Cardiac fibroblast (primary cell): ENCODE results near the gene NRAS.
"Not testable (repeated sequence)": the region's sequence is repeated elsewhere in the genome, so short reads cannot be mapped to it uniquely, and the experiment has no call there.

ENCODE experiments used
- DNase-seq, 2 donors: peaks; one replicate each; pipeline versions ENCODE4 v3.0.0 to v3.0.0-alpha.2; 2010; ENCODE audit warnings: low read depth in 2 of 2
- H3K4me3 ChIP-seq, 2 donors: replicated peaks in 1 of 2; 1 replicate in 1 of 2; 2 replicates in 1 of 2; pipeline ENCODE4 v1.5.1; 2011; ENCODE audit warnings: low read depth in 2 of 2, low read length in 2 of 2, mild to moderate bottlenecking in 2 of 2, moderate library complexity in 1 of 2
- TF ChIP-seq, protein P1 (sequence below): IDR thresholded peaks from one replicate; pipeline ENCODE4 v1.5.1; 2011; ENCODE audit warnings: low read depth, mild to moderate bottlenecking, low read length, inconsistent platforms

NRAS gene

DNA sequence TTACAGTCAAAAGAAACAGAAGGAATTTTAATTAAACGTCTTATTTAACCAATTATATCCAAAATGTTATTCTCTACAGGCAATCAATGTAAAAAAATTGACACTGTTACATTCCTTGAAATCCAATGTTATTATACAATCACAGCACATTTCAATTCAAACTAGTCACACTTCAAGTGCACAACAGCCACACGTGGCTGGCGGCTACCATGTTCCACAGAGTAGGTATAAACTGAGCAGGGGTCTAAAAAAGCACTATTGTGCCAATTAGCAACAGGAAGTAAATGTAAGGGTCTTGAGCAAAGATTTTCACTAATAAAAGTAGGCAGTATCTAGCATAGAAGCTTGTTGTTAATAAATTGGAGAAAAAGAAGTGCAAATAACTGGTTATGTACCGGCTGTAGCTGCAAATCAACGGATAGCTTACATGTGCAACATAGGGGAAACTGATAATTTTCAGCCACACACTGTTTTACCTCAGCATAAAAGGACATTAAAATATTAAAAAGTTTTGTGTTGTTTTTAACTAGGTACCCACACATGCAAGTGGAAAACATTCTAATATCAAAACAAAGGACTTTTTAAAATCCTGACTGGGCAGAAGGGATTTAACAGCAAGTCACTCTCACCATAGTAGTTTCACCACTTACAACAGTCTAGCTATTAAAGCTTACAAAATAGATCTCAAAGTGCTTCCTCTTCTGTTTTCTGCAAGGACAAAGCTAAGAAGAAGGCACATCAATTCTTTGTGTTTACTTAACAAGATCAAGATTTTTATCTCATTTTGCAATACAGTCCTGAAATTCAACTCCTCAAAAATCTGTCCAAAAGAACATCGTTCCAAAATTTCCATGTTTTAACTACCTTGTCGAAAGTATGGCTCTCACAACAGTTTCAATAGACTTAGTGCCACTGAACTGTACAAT lies 38.7 kb upstream of the NRAS start:
- TF ChIP-seq, protein P1, sequence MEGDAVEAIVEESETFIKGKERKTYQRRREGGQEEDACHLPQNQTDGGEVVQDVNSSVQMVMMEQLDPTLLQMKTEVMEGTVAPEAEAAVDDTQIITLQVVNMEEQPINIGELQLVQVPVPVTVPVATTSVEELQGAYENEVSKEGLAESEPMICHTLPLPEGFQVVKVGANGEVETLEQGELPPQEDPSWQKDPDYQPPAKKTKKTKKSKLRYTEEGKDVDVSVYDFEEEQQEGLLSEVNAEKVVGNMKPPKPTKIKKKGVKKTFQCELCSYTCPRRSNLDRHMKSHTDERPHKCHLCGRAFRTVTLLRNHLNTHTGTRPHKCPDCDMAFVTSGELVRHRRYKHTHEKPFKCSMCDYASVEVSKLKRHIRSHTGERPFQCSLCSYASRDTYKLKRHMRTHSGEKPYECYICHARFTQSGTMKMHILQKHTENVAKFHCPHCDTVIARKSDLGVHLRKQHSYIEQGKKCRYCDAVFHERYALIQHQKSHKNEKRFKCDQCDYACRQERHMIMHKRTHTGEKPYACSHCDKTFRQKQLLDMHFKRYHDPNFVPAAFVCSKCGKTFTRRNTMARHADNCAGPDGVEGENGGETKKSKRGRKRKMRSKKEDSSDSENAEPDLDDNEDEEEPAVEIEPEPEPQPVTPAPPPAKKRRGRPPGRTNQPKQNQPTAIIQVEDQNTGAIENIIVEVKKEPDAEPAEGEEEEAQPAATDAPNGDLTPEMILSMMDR = no peak
- peak overlapping the region in 1 of 2 donors; percentile 99 for H3K4me3 ChIP-seq
- no peak for DNase-seq

DNA sequence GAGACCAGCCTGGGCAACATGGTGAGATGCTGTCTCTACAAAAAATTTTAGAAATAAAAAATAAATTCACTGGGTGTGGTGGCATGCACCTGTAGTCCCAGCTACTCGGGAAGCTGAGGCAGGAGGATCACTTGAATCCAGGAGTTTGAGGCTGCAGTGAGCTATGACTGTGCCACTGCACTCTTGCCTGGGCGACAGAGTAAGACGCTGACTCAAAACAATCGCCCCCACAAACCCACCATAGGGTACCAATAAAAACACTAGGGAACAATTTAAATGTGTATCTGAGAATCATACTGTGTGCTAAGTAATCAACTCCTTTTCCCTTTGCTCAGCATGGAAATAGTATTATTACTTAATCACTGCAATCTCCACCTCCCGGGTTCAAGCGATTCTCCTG lies 37.1 kb upstream of the NRAS start:
- not testable (repeated sequence) for H3K4me3 ChIP-seq, DNase-seq

DNA sequence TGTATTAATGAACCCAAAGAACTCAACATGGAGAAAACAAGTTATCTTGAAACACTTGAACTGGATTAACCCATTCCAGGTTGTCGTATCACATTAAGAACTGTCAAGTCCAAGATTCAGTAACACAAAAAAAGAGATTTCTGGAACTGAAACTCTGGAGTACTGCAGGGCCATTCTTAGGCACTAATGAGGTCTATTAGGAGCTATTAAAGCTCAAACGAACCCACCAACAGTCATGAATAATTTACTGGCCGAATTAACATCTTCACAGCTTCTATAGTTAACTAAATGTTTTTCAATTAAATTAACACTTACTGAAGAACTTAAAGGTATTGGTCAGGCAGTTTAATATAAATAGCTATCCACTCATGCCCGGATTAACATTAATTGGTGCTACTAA lies 36.6 kb upstream of the NRAS start:
- H3K4me3 ChIP-seq = no peak overlapping the region
- TF ChIP-seq, protein P1 = no peak
- no peak for DNase-seq

DNA sequence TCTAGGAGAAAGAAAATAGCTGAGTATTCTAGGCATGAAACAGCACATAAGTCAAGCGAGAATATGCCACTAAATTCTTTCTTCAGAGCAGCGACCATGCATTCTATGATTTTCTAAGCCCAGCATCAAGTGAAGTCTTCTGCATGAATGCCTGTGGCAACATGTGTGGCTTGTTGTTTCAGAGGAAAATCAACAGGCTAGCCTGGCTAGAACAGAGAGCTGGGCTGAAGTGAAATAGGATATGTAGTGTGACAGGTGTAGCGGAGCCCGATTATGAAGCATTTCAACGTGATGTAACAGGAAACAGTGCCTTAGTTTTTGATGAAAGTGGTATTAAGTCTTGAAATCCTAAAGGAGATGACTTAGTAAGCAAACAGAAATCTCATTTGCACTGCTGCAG lies 34.2 kb upstream of the NRAS start:
- DNase-seq = no peak
- no peak overlapping the region for H3K4me3 ChIP-seq
- TF ChIP-seq, protein P1 = no peak

DNA sequence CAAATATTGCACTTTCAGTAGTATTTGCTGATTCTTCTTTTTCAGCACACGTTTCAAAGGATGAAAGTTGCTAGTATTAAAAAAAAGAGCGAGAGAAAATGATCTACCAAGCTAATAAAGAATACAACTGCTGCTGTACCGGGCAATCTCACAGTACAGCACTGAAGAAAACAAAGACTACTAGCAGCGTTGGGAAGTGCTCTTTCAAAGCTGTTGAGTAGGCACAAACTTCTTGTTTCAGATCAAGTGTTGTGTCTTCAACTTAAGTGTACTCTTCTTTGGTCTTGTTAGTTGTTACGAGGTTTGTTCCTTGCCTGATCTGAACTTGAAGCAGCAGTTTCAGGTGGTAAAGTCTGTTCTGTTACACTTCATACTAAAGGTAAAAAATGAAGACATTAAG lies 33.3 kb upstream of the NRAS start:
- TF ChIP-seq, protein P1 = no peak
- H3K4me3 ChIP-seq = no peak overlapping the region

DNA sequence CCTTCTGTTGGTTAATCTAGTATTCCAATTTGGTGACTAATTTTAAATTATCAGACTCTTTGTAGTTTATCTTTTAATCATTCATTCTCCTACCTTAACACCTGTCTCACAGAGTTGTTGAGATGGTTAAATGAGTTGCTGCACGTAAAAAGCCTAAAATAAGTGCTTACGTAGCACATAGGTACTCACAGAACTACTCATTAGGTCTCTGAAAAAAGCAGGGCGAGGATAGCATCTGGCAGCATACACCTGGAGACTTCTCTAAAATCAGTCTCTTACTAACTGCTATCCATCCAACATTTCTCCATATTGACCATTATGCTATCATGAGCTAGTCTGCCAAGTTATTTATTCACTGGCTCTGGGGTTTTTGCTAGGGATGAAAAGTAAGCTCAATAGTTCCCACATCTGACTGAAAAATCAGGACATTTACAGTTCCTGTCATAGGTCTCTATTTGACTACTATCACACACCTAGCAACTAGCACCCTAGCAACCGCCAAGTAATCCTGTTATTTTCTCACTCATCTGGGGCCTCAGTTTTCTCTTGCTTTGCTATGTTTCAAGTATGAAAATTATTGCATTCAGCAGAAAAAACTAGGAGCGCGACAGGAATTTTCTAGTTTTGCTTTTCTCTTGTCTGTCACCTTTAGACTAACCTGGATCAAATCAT lies 30.0 kb upstream of the NRAS start:
- TF ChIP-seq, protein P1 = no peak
- H3K4me3 ChIP-seq = no peak overlapping the region
- no peak for DNase-seq

More for the DNA sequence above, 33.3 kb upstream of the NRAS start:
- DNase-seq = no peak

DNA sequence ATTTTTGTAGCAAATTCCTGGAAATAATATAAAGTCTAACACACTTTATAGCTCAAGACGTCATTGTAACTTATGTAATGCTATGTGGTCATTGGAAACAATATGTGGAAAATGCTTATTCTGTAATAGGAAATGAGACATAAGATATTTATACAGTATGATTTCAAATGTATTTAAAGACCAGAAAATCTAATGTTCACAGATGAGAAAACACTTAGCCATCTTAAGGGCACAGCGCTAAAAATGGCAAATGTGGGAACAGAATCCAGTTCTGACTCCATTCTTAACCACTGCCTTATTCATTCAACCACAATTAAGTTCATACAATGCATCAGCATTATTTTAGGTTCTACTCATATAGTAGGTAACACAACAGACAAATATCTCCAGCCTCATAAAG lies 28.7 kb upstream of the NRAS start:
- DNase-seq = peak in 1 of 2 donors; percentile 70
- TF ChIP-seq, protein P1 = no peak

More for the DNA sequence above, 28.7 kb upstream of the NRAS start:
- H3K4me3 ChIP-seq = no peak overlapping the region
